ENCODE measurements around the gene VSTM2L.
"Not testable (repeated sequence)": the region's sequence is repeated elsewhere in the genome, so short reads cannot be mapped to it uniquely, and the experiment has no call there.

Gene VSTM2L

GRCh38 chr20:37939701-37940560 lies 37.0 kb downstream of the VSTM2L start:
- DNase-seq, result no peak

DNA sequence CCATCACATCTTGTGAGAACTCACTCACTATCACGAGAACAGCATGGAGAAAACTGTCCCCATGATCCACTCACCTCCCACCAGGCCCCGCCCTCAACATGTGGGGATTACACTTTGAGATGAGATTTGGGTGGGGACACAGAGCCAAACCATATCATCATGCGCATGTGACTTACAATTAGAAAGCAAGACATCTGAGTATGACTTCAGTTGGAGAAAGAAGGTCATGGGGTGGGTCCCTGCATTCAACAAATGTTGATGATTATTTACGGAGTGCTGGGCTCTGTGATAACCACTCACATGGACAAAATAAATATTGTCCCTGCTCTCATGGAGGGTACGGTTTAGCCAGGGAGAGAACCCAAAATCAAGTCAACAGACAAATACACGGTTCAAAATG lies 37.9 kb downstream of the VSTM2L start:
- DNase-seq, result no peak

GRCh38 chr20:37941332-37941731 lies 38.4 kb downstream of the VSTM2L start:
- no peak for DNase-seq

- no peak for DNase-seq
Measured at GRCh38 chr20:37941992-37942391, 39.1 kb downstream of the VSTM2L start.

GRCh38 chr20:37943033-37943432 lies 40.1 kb downstream of the VSTM2L start:
- no peak for DNase-seq

GRCh38 chr20:37943501-37944455 lies 40.9 kb downstream of the VSTM2L start:
- DNase-seq, result no peak

GRCh38 chr20:37944456-37944981 lies 41.6 kb downstream of the VSTM2L start:
- DNase-seq, result no peak

- no peak for DNase-seq
Measured at GRCh38 chr20:37945091-37945547, 42.2 kb downstream of the VSTM2L start.

GRCh38 chr20:37946946-37947345 lies 44.0 kb downstream of the VSTM2L start:
- DNase-seq, result no peak

DNA sequence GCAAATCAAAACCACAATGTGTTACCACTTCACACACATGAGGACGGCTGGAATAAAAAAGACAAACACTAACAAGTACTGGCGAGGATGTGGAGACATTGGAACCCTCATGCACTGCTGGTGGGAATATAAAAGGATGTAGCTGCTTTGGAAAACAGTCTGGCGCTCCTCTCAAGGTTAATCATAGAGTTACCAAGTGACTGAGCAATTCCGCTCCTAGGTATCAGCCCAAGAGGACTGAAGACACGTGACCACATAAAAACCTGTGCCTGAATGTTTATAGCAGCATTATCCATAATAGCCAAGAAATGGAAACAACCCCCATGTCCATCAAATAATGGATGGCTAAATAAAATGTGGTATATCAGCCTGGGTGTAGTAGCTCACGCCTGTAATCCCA lies 45.0 kb downstream of the VSTM2L start:
- DNase-seq, result no peak

- DNase-seq, result no peak
Measured at GRCh38 chr20:37948956-37949355, 46.0 kb downstream of the VSTM2L start.

GRCh38 chr20:37954190-37954589 lies 51.3 kb downstream of the VSTM2L start:
- no peak for DNase-seq

GRCh38 chr20:37954626-37955025 lies 51.7 kb downstream of the VSTM2L start:
- no peak for DNase-seq

- no peak for DNase-seq
Measured at GRCh38 chr20:37955511-37955910, 52.6 kb downstream of the VSTM2L start.

DNA sequence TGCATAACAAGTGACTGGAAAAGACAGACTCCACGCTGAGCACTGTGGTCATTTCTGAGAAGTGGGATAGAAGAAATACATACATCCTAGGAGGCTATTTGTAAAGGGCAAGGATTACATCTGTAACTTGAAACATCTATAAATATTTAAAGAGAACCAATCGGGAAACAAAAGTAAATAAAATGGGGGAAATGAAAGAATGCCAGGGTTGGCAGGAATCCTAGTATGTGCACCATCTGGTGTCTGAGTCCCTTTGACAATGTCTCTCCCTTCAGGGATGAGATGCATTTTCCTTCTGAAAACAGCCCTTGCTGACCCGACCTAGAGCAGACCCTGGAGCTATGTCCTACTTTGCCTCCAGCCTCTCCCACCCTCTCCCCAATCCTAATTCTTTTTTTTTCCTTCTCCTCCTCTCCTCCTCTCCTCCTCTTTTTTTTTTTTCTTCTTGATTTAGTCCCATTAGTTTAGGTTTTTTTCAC lies 53.2 kb downstream of the VSTM2L start:
- no peak for DNase-seq

DNA sequence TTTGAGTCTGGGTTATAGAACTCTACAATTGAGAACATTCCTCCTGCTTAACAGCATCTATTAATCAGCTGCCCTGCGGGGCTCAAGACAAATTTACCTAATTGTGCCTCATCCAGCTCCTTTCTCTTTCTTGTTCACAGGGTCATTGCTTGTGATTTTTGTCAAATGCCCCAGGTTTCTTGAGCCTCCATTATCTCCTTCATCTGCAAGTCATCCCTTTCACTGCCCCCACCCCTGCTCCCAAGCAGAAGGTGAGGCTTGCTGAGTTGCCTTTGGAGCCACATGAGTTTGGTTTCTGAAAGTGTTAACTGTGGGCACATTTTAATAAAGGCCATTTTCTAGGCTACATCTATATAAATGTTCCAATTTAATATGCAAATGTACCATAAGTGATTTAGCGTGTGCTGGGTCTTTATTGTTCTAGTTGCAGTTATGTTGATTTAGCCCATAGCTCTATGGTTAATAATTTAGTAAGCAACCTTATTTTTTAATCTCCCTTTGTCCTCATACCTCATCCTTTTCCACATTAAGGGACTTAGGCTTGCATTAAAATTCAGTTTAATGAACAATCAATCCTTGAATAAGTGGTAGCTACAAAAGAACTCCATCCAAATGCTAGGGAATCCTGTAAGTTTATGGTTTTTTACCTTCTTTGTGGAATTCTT lies 56.1 kb downstream of the VSTM2L start:
- no peak for DNase-seq

- no peak for DNase-seq
Measured at GRCh38 chr20:37961066-37961465, 58.1 kb downstream of the VSTM2L start.

DNA sequence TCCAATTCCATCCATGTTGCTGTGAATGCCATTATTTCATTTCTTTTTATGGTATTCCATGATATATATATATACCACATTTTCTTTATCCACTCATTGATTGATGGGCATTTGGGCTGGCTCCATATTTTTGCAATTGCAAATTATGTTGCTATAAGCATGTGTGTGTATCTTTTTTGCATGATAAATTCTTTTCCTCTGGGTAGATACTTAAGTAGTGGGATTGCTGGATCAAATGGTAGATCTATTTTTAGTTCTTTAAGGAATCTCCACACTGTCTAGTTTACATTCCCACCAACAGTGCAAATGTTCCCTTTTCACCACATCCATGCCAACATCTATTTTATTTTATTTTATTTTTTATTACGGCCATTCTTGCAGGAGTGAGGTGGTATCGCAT lies 60.6 kb downstream of the VSTM2L start:
- DNase-seq, result not testable (repeated sequence)

GRCh38 chr20:37968841-37969401 lies 66.0 kb downstream of the VSTM2L start:
- DNase-seq, result no peak

- no peak for DNase-seq
Measured at GRCh38 chr20:37969949-37970855, 67.3 kb downstream of the VSTM2L start.

DNA sequence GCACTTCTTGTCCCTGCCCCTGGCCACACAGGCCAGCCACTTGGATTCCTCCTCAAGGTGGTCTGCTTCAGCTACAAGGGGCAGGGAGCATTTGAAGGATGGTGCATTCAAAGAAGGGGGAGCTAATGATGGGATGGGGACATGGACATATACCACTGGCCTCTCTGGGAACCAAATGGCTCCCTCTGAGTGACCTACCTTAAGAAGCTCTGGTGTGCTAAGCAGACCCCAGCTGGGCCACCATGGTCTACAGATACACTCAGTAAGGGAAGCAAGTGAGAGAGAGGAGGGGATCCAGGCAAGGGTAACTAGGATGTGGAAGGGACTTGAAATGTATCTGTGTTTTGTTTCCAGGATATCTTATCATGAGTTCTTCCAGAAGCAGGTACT lies 67.9 kb downstream of the VSTM2L start:
- DNase-seq, result no peak
